Chondrocyte (in vitro differentiated cells): Measurements from ENCODE around the gene DNMT1. TPM values are rescaled to one million over a fixed set of nuclear protein-coding genes. Genes with fewer than 3 reads are reported as not detected.

Experiments
- DNase-seq: peaks from one replicate; pipeline ENCODE4 v3.0.0; 2021; ENCODE audit warnings: mixed read lengths, low spot score
- H3K27ac Mint-ChIP-seq: one replicate; pipeline ENCODE4 v1.8.0; 2021; ENCODE audit warnings: mild to moderate bottlenecking, moderate library complexity, mixed read lengths; ENCODE audit not compliant: unreplicated experiment
- H3K27me3 Mint-ChIP-seq: 2 replicates; pipeline ENCODE4 v1.8.0; 2021; ENCODE audit warnings: low read depth, mixed read lengths
- H3K36me3 Mint-ChIP-seq: 2 replicates; pipeline ENCODE4 v1.8.0; 2021; ENCODE audit warnings: low read depth, mixed read lengths
- H3K4me1 Mint-ChIP-seq: 2 replicates; pipeline ENCODE4 v1.8.0; 2021; ENCODE audit warnings: low read depth, mild to moderate bottlenecking, mixed read lengths
- H3K4me3 Mint-ChIP-seq: one replicate; pipeline ENCODE4 v1.8.0; 2021; ENCODE audit warnings: mild to moderate bottlenecking, moderate library complexity, mixed read lengths; ENCODE audit not compliant: unreplicated experiment
- H3K9me3 Mint-ChIP-seq: 2 replicates; pipeline ENCODE4 v1.8.0; 2021; ENCODE audit warnings: low read depth, mixed read lengths
- total RNA-seq: library from RNA; stranded (reverse); gene quantifications from 3 replicates; pipeline ENCODE4 v1.2.1, GENCODE V29; 2021
- TF ChIP-seq, protein P1 (sequence below): fragments of 200-600 bp; sonication (generic); IDR thresholded peaks from 2 replicates; pipeline ENCODE4 v1.5.0; 2021; ENCODE audit warnings: antibody characterized with exemption, mild to moderate bottlenecking, moderate library complexity

The DNMT1 gene
- total RNA-seq, 1 donor from 2014 or later: 47.8 TPM

DNA sequence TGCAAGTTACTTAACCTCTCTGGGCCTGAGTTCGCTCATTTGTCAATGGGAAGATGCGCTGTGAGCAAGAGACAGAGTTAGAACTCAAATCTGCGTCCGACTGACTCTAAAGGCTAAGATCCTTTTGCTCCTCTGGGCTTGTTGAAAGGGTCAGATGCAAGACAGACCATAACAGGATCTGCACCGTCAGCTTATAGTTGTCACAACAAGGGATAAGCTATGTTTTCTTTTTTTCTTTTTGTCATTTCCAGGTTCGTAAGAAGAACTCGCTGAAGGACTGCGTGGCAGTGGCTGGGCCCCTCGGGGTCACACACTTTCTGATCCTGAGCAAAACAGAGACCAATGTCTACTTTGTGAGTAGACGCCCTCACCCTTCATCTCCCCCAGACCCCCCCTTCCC lies 87.5 kb downstream of the DNMT1 start:
- Mint-ChIP-seq H3K27ac (peak overlapping the region; percentile 62), H3K36me3 (peaks cover 11% of the 10 kb centered on the region)

GRCh38 chr19:10106100-10106936 lies 88.4 kb downstream of the DNMT1 start, which contains the start of gene PPAN:
Gene PPAN (plus strand): TSS chr19:10106362. CDS start chr19:10106395, 33 bp downstream.
- Mint-ChIP-seq H3K27me3 (no peaks in the 10 kb centered on the region), H3K4me1 (peaks cover 10% of the 10 kb centered on the region), H3K9me3 (no peaks in the 10 kb centered on the region), H3K36me3 (peaks cover 11% of the 10 kb centered on the region), H3K4me3 (peak within 1 kb of the TSS; percentile 85), H3K27ac (peak within 1 kb of the TSS; percentile 94)
- TF ChIP-seq, protein P1, sequence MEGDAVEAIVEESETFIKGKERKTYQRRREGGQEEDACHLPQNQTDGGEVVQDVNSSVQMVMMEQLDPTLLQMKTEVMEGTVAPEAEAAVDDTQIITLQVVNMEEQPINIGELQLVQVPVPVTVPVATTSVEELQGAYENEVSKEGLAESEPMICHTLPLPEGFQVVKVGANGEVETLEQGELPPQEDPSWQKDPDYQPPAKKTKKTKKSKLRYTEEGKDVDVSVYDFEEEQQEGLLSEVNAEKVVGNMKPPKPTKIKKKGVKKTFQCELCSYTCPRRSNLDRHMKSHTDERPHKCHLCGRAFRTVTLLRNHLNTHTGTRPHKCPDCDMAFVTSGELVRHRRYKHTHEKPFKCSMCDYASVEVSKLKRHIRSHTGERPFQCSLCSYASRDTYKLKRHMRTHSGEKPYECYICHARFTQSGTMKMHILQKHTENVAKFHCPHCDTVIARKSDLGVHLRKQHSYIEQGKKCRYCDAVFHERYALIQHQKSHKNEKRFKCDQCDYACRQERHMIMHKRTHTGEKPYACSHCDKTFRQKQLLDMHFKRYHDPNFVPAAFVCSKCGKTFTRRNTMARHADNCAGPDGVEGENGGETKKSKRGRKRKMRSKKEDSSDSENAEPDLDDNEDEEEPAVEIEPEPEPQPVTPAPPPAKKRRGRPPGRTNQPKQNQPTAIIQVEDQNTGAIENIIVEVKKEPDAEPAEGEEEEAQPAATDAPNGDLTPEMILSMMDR: no peak
- DNase-seq: no peak

More for the DNA sequence above, 87.5 kb downstream of the DNMT1 start:
- H3K4me3 Mint-ChIP-seq: peak overlapping the region; percentile 85
- no peak for DNase-seq
- H3K9me3 Mint-ChIP-seq: no peaks in the 10 kb centered on the region
- TF ChIP-seq, protein P1: no peak
- H3K27me3 Mint-ChIP-seq: no peaks in the 10 kb centered on the region
- peaks cover 16% of the 10 kb centered on the region for H3K4me1 Mint-ChIP-seq

DNA sequence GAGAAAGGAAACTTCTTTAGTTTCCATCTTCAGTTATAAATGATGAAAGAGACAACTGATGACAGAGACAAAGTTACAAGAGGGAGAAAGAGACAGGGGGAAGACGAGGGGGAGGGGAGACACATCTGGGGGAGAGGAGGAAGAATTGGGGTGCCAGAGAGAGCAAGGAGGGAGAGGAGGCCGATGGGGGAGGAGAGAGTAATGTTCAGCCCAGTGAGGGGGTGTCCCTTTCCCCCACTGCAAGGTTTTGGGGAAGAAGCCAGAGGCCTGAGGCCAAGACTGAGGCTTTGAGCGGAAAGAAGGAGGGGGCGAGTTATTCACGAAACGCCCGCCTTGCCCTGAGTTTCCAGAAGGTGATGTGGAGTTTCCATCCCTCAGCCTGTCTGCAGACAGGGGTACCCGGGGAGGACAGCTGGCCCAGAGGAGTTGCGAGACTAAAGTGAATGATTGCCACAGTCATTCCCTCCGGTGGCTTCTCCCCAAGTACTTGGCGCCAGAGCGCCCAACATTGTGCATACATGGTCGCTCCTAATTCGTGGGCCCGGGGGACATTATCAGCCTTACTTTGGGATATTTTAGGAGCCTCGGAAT lies 89.1 kb downstream of the DNMT1 start:
- DNase-seq: no peak
- Mint-ChIP-seq H3K9me3 (no peaks in the 10 kb centered on the region), H3K27me3 (no peaks in the 10 kb centered on the region), H3K4me3 (peak overlapping the region; percentile 85), H3K27ac (peak overlapping the region; percentile 94), H3K36me3 (peaks cover 8% of the 10 kb centered on the region), H3K4me1 (peaks cover 10% of the 10 kb centered on the region)
- TF ChIP-seq, protein P1: no peak

GRCh38 chr19:10104665-10105508 lies 89.9 kb downstream of the DNMT1 start:
- no peak overlapping the region for H3K4me3 Mint-ChIP-seq

More at GRCh38 chr19:10104665-10105508, 89.9 kb downstream of the DNMT1 start:
- Mint-ChIP-seq H3K4me1 (peaks cover 10% of the 10 kb centered on the region), H3K36me3 (peaks cover 6% of the 10 kb centered on the region), H3K27me3 (no peaks in the 10 kb centered on the region), H3K27ac (no peak overlapping the region), H3K9me3 (no peaks in the 10 kb centered on the region)
- no peak for DNase-seq
- TF ChIP-seq, protein P1: no peak
